B cell (primary cell): ENCODE measurements around the gene PRKAB1.

Experiments used
- CTCF ChIP-seq: fragments of 200-600 bp; IDR thresholded peaks from one replicate; pipeline ENCODE4 v1.8.0; 2022; ENCODE audit warnings: antibody characterized with exemption, mild to moderate bottlenecking
- EZH2 ChIP-seq: IDR thresholded peaks from 2 replicates; pipeline ENCODE4 v1.6.1; 2012; ENCODE audit warnings: borderline replicate concordance, low read depth, mild to moderate bottlenecking, moderate library complexity, low read length; ENCODE audit not compliant: insufficient read depth, poor library complexity, severe bottlenecking

DNA sequence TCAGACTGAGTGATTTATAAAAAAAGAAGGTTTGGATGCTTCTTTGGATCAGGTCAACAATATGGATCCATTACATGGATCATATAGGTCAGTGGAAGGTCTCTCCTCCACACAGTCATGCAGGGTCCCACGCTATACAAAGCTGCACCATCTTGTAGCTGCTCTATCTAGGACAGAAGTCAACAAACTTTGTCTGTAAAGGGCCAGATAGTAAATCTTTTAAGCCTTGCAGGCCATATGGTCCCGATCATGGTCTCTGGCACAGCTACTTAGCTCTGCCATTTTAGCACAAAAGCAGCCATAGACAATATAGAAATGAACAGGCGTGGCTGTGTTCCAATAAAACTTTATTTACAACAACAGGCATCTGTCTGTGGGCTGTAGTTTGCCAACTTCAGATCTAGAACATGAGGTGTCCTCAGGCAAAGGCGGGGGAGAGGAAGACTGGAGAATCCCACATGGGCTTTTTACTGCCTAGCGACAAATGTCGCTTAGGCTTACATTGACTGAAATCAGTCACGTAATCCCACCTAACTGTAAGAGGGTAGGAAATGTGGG lies 37.6 kb upstream of the PRKAB1 start:
- no peak for TF ChIP-seq EZH2
- no peak for TF ChIP-seq CTCF
